HepG2 (cell line): ENCODE results near the gene FRMD4A. TPM values are rescaled to one million over a fixed set of nuclear protein-coding genes. Genes with fewer than 3 reads are reported as not detected.

Source experiments
- ATAC-seq: fragments of 200-7000 bp; cut with Tn5 transposase; 3 replicates; pipeline ENCODE4 v1.9.1; 2020; ENCODE audit warnings: mild to moderate bottlenecking, moderate library complexity
- BruUV-seq: library from RNA; stranded (reverse); fragments of 400-500 nt; replicated peaks from 2 replicates; lab custom pipeline; 2021; lab: Mats Ljungman, UMichigan
- CTCF ChIA-PET: fragments of 300-600 bp; formaldehyde crosslinking; extraction: SDS; loops from one replicate; lab custom pipeline; 2021; ENCODE audit warnings: low total read pairs, inconsistent platforms, low intra/inter-chr PET ratio; lab: Yijun Ruan, JAX
- POLR2A ChIA-PET: fragments of 350-600 bp; sonication (Branson Sonifier 250); formaldehyde crosslinking; loops from one replicate; lab custom pipeline; 2020; ENCODE audit warnings: antibody characterized with exemption, inconsistent platforms; lab: Yijun Ruan, JAX
- DNase-seq: peaks from one replicate; pipeline ENCODE4 v3.0.0-alpha.2; 2015; ENCODE audit warnings: low spot score
- FAIRE-seq: peaks from 3 replicates; lab custom pipeline; 2011; peaks lifted over from hg19 to GRCh38; lab: Jason Lieb, UNC
- H2AFZ ChIP-seq: one replicate; pipeline ENCODE4 v1.6.1; 2011; ENCODE audit warnings: low read length, inconsistent platforms
- H3K27ac ChIP-seq: fragments of 300-600 bp; 3 replicates; pipeline ENCODE4 v1.8.0; 2011; ENCODE audit warnings: mixed run types, mild to moderate bottlenecking, mixed read lengths, low read length, inconsistent platforms; ENCODE audit not compliant: insufficient read depth; ENCODE audit errors: extremely low read length
- H3K27me3 ChIP-seq, 2 experiments: fragments of 200-600 bp in 1 of 2; 2 replicates in 1 of 2; 3 replicates in 1 of 2; pipeline versions ENCODE4 v1.6.0 to v1.8.0; 2011; ENCODE audit warnings: low read length in 2 of 2, mild to moderate bottlenecking in 2 of 2, moderate library complexity in 2 of 2, inconsistent platforms in 1 of 2; ENCODE audit not compliant: insufficient read depth in 2 of 2, control insufficient read depth in 1 of 2
- H3K36me3 ChIP-seq, 2 experiments: fragments of 200-600 bp in 1 of 2; replicated peaks in 1 of 2; 2 replicates in 1 of 2; 3 replicates in 1 of 2; pipeline versions ENCODE4 v1.5.1 to v1.8.0; 2011; ENCODE audit warnings: low read length in 2 of 2, inconsistent platforms in 1 of 2; ENCODE audit not compliant: insufficient read depth in 2 of 2, control insufficient read depth in 1 of 2
- H3K4me1 ChIP-seq: 2 replicates; pipeline ENCODE4 v1.5.1; 2012; ENCODE audit warnings: low read length, inconsistent platforms; ENCODE audit not compliant: insufficient read depth
- H3K4me2 ChIP-seq: 2 replicates; pipeline ENCODE4 v1.6.0; 2011; ENCODE audit warnings: low read depth, low read length, inconsistent platforms
- H3K4me3 ChIP-seq, 3 experiments: fragments of 200-600 bp in 1 of 3; sonication (generic), shearing (Covaris generic) in 1 of 3; replicated peaks in 1 of 3; 2 replicates each; pipeline ENCODE4 v1.5.1; 2011 to 2016; ENCODE audit warnings: low read length in 3 of 3, inconsistent platforms in 2 of 3, low read depth in 2 of 3, mild to moderate bottlenecking in 2 of 3, control low read depth in 1 of 3, mixed read lengths in 1 of 3; ENCODE audit not compliant: insufficient read depth in 1 of 3
- H3K79me2 ChIP-seq: one replicate; pipeline ENCODE4 v1.6.1; 2011; ENCODE audit warnings: low read length, inconsistent platforms; ENCODE audit not compliant: insufficient read depth
- H3K9ac ChIP-seq: 2 replicates; pipeline ENCODE4 v1.6.0; 2011; ENCODE audit warnings: mild to moderate bottlenecking, low read depth, low read length, inconsistent platforms; ENCODE audit not compliant: insufficient read depth
- H3K9me3 ChIP-seq: 2 replicates; pipeline ENCODE4 v1.5.1; 2012; ENCODE audit warnings: mild to moderate bottlenecking, low read length
- H4K20me1 ChIP-seq: 2 replicates; pipeline ENCODE4 v1.6.0; 2011; ENCODE audit warnings: inconsistent platforms, mild to moderate bottlenecking, low read length, moderate library complexity; ENCODE audit not compliant: insufficient read depth
- EHMT2 ChIP-seq: fragments of 200-600 bp; sonication (generic); IDR thresholded peaks from 2 replicates; pipeline ENCODE4 v1.7.0; 2017; ENCODE audit warnings: antibody characterized with exemption, low read depth, low read length, borderline replicate concordance
- KIAA2018 ChIP-seq: sonication (generic); formaldehyde crosslinking; IDR thresholded peaks from 2 replicates; pipeline ENCODE4 v1.5.0; 2020; ENCODE audit warnings: mild to moderate bottlenecking, missing genetic modification reagents, borderline replicate concordance
- MAF1 ChIP-seq: sonication (generic); formaldehyde crosslinking; IDR thresholded peaks from 2 replicates; pipeline ENCODE4 v1.5.0; 2020; ENCODE audit warnings: missing genetic modification reagents, borderline replicate concordance
- MYPOP ChIP-seq: sonication (generic); formaldehyde crosslinking; IDR thresholded peaks from 2 replicates; pipeline ENCODE4 v1.8.1; 2023; ENCODE audit warnings: mild to moderate bottlenecking, moderate library complexity, missing genetic modification reagents
- NFKB2 ChIP-seq: sonication (generic); formaldehyde crosslinking; IDR thresholded peaks from 2 replicates; pipeline ENCODE4 v1.4.0; 2020; ENCODE audit warnings: missing genetic modification reagents, borderline replicate concordance
- ONECUT2 ChIP-seq: sonication (generic); formaldehyde crosslinking; IDR thresholded peaks from 2 replicates; pipeline ENCODE4 v1.4.0; 2020; ENCODE audit warnings: missing genetic modification reagents
- RNF2 ChIP-seq: fragments of 450-650 bp; conservative IDR thresholded peaks from 2 replicates; pipeline ENCODE4 v1.6.1; 2016; ENCODE audit warnings: low read depth
- ZC3H4 ChIP-seq: sonication (generic); formaldehyde crosslinking; IDR thresholded peaks from 2 replicates; pipeline ENCODE4 v1.4.0; 2020; ENCODE audit warnings: missing genetic modification reagents, borderline replicate concordance
- ZNF549 ChIP-seq: sonication (generic); formaldehyde crosslinking; IDR thresholded peaks from 2 replicates; pipeline ENCODE4 v1.5.0; 2020; ENCODE audit warnings: missing genetic modification reagents
- ZNF703 ChIP-seq: sonication (generic); formaldehyde crosslinking; IDR thresholded peaks from 2 replicates; pipeline ENCODE4 v1.5.1; 2020; ENCODE audit warnings: missing genetic modification reagents, mild to moderate bottlenecking, moderate library complexity, borderline replicate concordance
- WGBS: methylation state at CpG from one replicate; pipeline ENCODE4 v1.1.6; 2017; ENCODE audit warnings: low lambda C conversion rate; 5-methylcytosine and 5-hydroxymethylcytosine counted together
- in situ Hi-C: cut with HindIII; loops from 2 replicates; pipeline ENCODE4 v1.10.0; 2017; ENCODE audit warnings: low pct_unique_long_range_greater_than_20kb; ENCODE audit not compliant: extremely low pct_ligation_motif_present
- intact Hi-C: fragments of 100-400 bp; cut with micrococcal nuclease; formaldehyde crosslinking; loops from one replicate; pipeline ENCODE4 v1.10.0; 2022; ENCODE audit not compliant: unreplicated experiment
- polyA plus RNA-seq, 8 experiments: library from polyadenylated mRNA; depleted of rRNA in 3 of 8; stranded (reverse) in 7 of 8; unstranded in 1 of 8; fragments of >200 nt; fragmentation: Illumina TruSeq in 4 of 8; extraction: Trizol in 4 of 8; gene quantifications; 2 replicates each; pipeline versions ENCODE4 v1.2.1 to v1.2.3, GENCODE V29; 2011 to 2016; ENCODE audit warnings: low read depth in 4 of 8, missing spikeins in 1 of 8, mixed read lengths in 1 of 8; ENCODE audit not compliant: insufficient read depth in 1 of 8
- total RNA-seq, 5 experiments: library from RNA; depleted of rRNA; stranded (reverse); fragments of >200 nt; fragmentation: Illumina TruSeq; extraction: Trizol; gene quantifications; 2 replicates each; pipeline ENCODE4 v1.2.3, GENCODE V29; 2016; ENCODE audit warnings: low read depth in 1 of 5
- TF ChIP-seq, protein P1 (sequence below): sonication (generic); formaldehyde crosslinking; IDR thresholded peaks from 2 replicates; pipeline ENCODE4 v1.8.1; 2023; ENCODE audit warnings: mild to moderate bottlenecking, missing genetic modification reagents, borderline replicate concordance
- TF ChIP-seq, protein P2 (sequence below): sonication (generic); formaldehyde crosslinking; IDR thresholded peaks from 2 replicates; pipeline ENCODE4 v1.9.0; 2021; ENCODE audit warnings: missing genetic modification reagents, borderline replicate concordance

FRMD4A gene
- total and polyA plus RNA-seq, 2 of the 13 experiments (the other 11 are each of a cell fraction or from before 2014, with no cell fraction given) = 0.09 to 0.26 TPM

DNA sequence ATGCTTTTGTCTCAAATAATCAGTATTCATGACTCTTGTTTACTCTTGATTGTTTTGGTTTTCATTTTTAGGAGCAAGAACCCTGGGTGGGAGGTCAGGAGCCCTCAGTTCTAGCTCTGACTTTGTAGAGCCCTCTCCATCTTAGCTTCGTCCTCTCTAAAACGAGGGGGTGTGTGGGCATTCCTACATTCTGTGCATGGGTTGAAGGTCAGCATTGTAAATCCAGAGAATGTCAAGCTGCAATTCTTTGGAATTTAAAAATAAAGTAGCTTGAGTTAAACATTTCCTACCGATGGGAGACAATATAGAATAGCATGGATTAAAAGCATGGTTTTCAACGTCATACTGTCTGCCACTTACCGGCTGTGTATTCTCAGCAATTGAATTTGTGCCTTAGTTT lies 615.6 kb downstream of the FRMD4A start (continued):
- TF ChIP-seq ZNF549 (no peak), EHMT2 (no peak), MYPOP (CRISPR knock-in tag) (no peak), ZC3H4 (CRISPR knock-in tag) (no peak)

DNA sequence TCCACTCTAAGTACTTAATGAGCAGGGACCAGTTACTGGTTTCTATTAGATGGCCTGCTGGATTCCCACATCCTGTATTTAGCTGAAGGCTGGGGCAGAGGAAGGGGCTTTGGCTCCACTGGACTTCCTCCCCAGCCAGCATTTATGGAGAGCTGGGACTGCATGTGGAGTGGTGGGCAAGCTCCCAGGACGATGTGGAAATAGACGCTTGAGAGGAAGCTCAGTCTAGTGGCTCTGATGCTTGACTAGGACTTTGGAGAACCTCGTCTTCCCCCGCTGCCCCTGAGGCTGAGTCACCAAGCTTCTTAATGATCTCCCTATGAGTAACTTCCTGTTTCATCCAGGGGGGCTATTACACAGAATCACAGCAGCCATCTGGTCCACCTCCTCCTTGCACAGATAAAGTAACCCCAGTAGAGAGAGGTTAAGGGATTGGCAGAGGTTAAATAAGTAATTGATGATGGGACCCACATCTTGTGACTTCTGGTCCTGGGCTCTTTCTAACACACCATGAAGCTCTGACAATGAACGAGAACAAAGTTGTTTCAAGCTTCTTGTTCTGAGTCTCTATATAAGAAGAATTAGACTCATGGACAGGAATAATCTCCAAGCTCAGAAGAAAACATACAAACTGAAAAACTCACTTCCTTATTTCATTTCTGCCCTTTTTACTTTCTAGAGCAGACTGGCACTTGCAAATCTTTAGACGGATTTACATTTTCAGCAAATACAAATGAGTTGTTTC lies 617.7 kb downstream of the FRMD4A start:
- Histone ChIP-seq H3K9ac (no peak overlapping the region), H3K4me2 (no peak overlapping the region), H3K4me1 (peaks cover 36% of the 10 kb centered on the region), H3K9me3 (no peaks in the 10 kb centered on the region), H4K20me1 (no peaks in the 10 kb centered on the region), H2AFZ (no peak overlapping the region), H3K79me2 (no peaks in the 10 kb centered on the region), H3K36me3 (no peaks in the 10 kb centered on the region), H3K4me3 (no peak overlapping the region), H3K27me3 (peaks cover 0 to 18% of the 10 kb centered on the region in 2 experiments; a peak in 3 of 5 replicates), H3K27ac (no peak overlapping the region)
- ChIA-PET CTCF (no interaction called here), POLR2A (no interaction called here)
- BruUV-seq = no TSS peak
- 16% methylated on average over 3 of the region's 6 CpGs for WGBS
- intact Hi-C loops = no loop called here
- no peak for DNase-seq
- no peak for ATAC-seq
- FAIRE-seq = no peak
- in situ Hi-C loops = no loop called here
- TF ChIP-seq, protein P1, sequence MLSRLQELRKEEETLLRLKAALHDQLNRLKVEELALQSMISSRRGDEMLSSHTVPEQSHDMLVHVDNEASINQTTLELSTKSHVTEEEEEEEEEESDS = no peak
- TF ChIP-seq NFKB2 = no peak
- no peak for TF ChIP-seq ZNF703 (CRISPR knock-in tag)
- TF ChIP-seq KIAA2018 (CRISPR knock-in tag) = no peak
- TF ChIP-seq ONECUT2 (CRISPR knock-in tag) = no peak
- no peak for TF ChIP-seq MAF1 (CRISPR knock-in tag)
- TF ChIP-seq, protein P2, sequence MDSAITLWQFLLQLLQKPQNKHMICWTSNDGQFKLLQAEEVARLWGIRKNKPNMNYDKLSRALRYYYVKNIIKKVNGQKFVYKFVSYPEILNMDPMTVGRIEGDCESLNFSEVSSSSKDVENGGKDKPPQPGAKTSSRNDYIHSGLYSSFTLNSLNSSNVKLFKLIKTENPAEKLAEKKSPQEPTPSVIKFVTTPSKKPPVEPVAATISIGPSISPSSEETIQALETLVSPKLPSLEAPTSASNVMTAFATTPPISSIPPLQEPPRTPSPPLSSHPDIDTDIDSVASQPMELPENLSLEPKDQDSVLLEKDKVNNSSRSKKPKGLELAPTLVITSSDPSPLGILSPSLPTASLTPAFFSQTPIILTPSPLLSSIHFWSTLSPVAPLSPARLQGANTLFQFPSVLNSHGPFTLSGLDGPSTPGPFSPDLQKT = no peak
- TF ChIP-seq RNF2 = no peak
